Hindlimb muscle (tissue), 1 donor: ENCODE measurements around the gene REPS2. TPM values are rescaled to one million over a fixed set of nuclear protein-coding genes. Genes with fewer than 3 reads are reported as not detected.
A peak's percentile ranks its signal among the peaks of the same experiment; 100 is the strongest.

ENCODE experiments used
- DNase-seq: peaks from one replicate; pipeline ENCODE4 v3.0.0-alpha.2; 2013
- polyA plus RNA-seq: library from polyadenylated mRNA; unstranded; fragments of 120-200 nt; gene quantifications from one replicate; pipeline ENCODE4 v1.2.1, GENCODE V29; 2013; ENCODE audit not compliant: insufficient read length

The REPS2 gene
- polyA plus RNA-seq, 1 donor: 7.1 TPM

GRCh38 chrX:17005712-17006368 lies 59.4 kb downstream of the REPS2 start:
- DNase-seq: no peak

DNA sequence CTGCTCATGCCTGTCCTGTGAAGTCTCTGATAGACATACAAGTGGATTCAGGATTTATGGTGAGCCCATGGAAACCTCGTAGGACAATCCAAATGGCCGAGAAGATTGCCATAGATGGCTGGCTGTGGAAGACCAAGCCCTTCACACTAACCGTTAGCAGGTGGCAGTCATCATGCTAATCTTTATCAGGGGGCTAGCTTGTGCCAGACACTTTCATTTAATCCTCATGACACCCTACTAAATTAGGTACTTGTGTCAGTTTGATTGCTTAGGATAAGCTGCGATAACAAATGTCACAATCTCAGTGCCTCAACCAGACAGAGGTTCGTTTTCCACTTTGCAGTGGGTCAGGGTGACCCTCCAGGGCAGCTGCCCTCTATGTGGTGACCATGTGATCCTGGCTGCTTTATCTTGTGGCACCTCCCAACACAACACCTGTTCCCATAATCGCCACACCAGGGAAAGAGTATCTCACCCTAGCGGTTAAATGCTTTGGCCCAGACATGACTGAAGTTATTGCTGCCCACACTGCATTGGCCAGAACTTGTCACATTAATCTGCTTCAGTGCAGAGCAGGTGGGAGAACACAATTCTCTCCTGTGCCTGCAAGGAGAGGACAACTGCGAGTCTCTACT lies 60.8 kb downstream of the REPS2 start:
- no peak for DNase-seq

GRCh38 chrX:17009856-17010625 lies 63.6 kb downstream of the REPS2 start:
- no peak for DNase-seq

DNA sequence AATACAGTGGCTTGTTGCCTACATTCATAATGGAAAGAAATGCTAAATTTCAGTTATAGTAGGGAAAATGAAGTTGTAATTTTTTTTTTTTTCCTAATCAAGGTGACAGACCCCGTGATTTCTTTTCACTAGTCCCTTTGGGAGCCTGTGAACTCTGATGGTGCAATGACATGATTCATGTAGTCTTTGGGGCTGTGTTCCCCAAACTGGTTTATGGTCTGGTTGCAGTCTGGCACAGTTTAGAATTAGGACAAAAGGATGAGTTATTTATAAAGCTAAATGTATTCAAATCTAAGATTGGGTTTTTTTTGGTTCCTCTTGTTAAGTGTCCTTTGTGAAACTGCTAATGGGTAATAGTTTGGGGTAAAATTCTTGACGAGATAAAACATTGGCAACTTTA lies 66.0 kb downstream of the REPS2 start:
- DNase-seq: no peak

- DNase-seq: no peak
Measured at GRCh38 chrX:17014216-17014615, 67.8 kb downstream of the REPS2 start.

- DNase-seq: no peak
Measured at GRCh38 chrX:17017134-17017533, 70.7 kb downstream of the REPS2 start.

DNA sequence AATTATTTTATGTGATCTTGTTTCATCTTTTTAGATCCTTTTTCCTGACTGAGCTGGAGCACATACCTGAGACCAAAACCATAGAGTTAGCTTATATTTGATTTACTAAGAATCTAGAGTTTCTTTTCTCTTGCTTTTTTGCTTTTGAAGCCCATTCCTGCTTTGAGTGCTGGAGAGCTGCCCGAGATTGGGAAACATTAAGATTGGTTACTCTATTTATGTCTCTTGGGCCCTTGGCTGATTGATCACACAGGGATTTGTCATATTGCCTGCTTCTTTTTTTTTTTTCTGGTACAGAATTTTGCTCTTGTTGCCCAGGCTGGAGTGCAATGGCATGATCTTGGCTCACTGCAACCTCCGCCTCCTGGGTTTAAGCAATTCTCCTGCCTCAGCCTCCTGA lies 73.9 kb downstream of the REPS2 start:
- no peak for DNase-seq

GRCh38 chrX:17020851-17021821 lies 74.7 kb downstream of the REPS2 start:
- DNase-seq: peak; percentile 62

- DNase-seq: no peak
Measured at GRCh38 chrX:17021851-17022604, 75.6 kb downstream of the REPS2 start.

DNA sequence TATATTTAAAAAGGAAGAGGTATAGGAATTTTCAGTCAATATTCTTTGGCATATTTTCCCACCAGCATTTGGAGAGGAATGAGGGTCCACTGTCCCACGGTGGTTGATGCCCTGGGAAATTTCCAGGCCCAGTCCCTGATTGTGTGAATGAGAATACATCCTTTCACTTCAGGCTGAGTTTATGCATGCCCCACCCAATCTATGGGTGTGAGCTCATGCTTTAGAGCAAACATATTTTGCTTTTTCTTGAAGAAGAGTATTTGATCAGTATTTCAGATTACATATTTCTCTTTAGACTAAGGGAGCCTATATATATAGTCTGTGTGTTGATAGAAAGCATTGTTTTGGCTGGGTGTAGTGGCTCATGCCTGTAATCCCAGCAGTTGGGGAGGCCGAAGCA lies 77.2 kb downstream of the REPS2 start:
- DNase-seq: no peak

- DNase-seq: no peak
Measured at GRCh38 chrX:17024886-17025285, 78.4 kb downstream of the REPS2 start.

- no peak for DNase-seq
Measured at GRCh38 chrX:17025621-17026302, 79.3 kb downstream of the REPS2 start.

GRCh38 chrX:17027931-17028330 lies 81.5 kb downstream of the REPS2 start:
- no peak for DNase-seq

- DNase-seq: no peak
Measured at GRCh38 chrX:17028356-17028755, 81.9 kb downstream of the REPS2 start.

DNA sequence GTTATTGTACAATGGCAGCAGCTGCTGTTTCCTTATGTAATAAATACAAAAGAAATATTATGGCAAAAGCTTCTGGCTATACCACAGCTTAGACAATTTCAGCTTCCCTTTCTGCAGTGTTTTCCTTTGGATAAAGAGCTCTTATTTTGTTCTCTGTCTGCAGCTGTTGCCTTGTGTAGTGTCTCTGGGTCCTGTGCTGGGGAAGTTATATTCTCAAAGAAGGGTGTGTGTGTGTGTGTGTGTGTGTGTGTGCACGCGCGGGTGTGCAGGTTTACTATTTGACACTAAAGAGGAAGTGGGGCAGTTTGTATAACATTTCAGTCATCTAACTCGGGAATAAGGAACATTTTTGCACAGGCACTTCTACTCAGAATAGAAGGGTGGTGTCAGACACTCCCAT lies 83.6 kb downstream of the REPS2 start:
- DNase-seq: no peak

- no peak for DNase-seq
Measured at GRCh38 chrX:17030580-17031270, 84.3 kb downstream of the REPS2 start.

- no peak for DNase-seq
Measured at GRCh38 chrX:17031827-17032226, 85.4 kb downstream of the REPS2 start.

DNA sequence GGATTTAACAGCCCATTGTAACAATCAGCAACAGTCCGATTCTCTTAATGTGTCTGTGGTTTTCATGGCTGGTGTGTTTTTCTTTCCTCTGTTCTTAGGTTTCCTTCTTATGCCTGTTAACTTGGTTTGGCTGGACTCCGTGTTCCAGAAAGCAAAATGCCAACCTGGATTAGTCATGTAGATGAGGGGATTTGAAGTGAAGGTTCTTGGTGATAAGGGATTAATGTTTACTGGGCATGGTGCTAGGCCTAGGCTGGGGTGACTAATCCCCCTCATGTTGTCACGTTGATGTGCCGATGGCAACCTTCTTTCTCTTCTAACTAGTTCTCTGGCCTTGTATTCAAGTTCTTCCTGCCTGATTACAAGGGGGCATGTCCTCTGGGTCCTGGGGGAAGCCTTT lies 85.9 kb downstream of the REPS2 start:
- no peak for DNase-seq

- no peak for DNase-seq
Measured at GRCh38 chrX:17033225-17033624, 86.8 kb downstream of the REPS2 start.

- DNase-seq: no peak
Measured at GRCh38 chrX:17035111-17035510, 88.7 kb downstream of the REPS2 start.
